Vagina (tissue), 2 donors: ENCODE measurements around the gene ANKRD44.

ENCODE experiments used
- CTCF ChIP-seq, 3 experiments: fragments of 450-650 bp in 2 of 3; fragments of 200-600 bp in 1 of 3; sonication (generic) in 1 of 3; IDR thresholded peaks; one replicate each; pipeline ENCODE4 v1.5.1; 2017 to 2019; ENCODE audit warnings: antibody characterized with exemption in 3 of 3, mild to moderate bottlenecking in 2 of 3, moderate library complexity in 2 of 3
- POLR2A ChIP-seq, 2 donors: fragments of 450-650 bp; IDR thresholded peaks; one replicate each; pipeline ENCODE4 v1.6.1; 2017; ENCODE audit warnings: antibody characterized with exemption in 2 of 2, mild to moderate bottlenecking in 2 of 2, moderate library complexity in 2 of 2

GRCh38 chr2:197311421-197312033 is 947 bp upstream of the ANKRD44 start:
- TF ChIP-seq CTCF (IDR thresholded peaks at IDR 0.05), result no peak
- no peak for TF ChIP-seq POLR2A (IDR thresholded peaks at IDR 0.05)
